Kasumi-1 (cell line): ENCODE results near the gene RNF8.
A peak's percentile ranks its signal among the peaks of the same experiment; 100 is the strongest.
"Not testable (repeated sequence)": the region's sequence is repeated elsewhere in the genome, so short reads cannot be mapped to it uniquely, and the experiment has no call there.

Experiments used
- DNase-seq, 2 experiments: peaks; one replicate each; lab custom pipeline; 2025; lab: John Stamatoyannopoulos, UW

Gene RNF8

GRCh38 chr6:37399795-37400490 lies 46.2 kb downstream of the RNF8 start:
- DNase-seq = no peak

GRCh38 chr6:37401658-37402057 lies 47.9 kb downstream of the RNF8 start:
- not testable (repeated sequence) for DNase-seq

GRCh38 chr6:37406726-37407341 lies 53.1 kb downstream of the RNF8 start:
- no peak for DNase-seq

- no peak for DNase-seq
Measured at GRCh38 chr6:37407948-37408347, 54.2 kb downstream of the RNF8 start.

GRCh38 chr6:37409501-37409900 lies 55.7 kb downstream of the RNF8 start:
- DNase-seq = no peak

GRCh38 chr6:37417393-37417792 lies 63.6 kb downstream of the RNF8 start:
- DNase-seq = no peak

GRCh38 chr6:37418722-37419121 lies 64.9 kb downstream of the RNF8 start:
- no peak for DNase-seq

DNA sequence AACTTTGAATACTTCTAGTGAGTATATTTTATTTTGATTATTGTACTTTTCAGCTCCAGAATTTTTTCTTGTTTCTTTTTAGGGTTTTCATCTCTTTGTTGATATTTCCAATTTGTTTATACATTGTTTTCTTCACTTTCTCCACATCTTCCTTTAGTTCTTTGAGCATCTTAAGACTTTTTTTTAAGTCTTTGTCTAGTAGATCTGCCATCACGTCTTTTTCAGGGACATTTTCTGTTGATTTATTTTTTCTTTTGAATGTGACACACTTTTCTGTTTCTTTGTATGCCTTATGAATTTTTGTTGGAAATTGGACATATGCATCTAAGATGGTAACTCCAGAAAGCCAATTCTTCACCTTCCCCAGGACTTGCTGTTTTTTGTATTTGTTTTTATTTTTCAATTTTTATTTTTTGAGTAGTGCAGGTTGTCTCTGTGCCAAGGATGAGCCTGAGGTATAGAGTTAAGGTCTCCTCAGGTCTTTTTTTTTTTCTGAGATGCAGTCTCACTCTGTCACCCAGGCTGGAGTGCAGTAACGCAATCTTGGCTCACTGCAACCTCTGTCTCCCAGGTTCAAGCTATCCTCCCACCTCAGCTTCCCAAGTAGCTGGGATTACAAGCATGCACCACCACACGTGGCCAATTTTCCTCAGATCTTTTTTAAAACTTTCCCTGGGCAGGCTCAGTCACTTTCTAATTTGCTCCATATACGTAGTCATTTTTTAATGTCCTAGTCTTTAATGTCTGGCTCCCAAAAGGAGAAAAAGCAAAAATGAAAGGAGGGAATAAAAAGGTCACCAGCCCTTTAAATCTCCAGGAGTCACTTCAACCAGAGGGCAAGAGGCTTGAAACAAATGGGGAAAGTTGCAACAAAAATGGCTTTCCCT lies 72.5 kb downstream of the RNF8 start:
- no peak for DNase-seq

- DNase-seq = no peak
Measured at GRCh38 chr6:37426945-37427510, 73.2 kb downstream of the RNF8 start.

DNA sequence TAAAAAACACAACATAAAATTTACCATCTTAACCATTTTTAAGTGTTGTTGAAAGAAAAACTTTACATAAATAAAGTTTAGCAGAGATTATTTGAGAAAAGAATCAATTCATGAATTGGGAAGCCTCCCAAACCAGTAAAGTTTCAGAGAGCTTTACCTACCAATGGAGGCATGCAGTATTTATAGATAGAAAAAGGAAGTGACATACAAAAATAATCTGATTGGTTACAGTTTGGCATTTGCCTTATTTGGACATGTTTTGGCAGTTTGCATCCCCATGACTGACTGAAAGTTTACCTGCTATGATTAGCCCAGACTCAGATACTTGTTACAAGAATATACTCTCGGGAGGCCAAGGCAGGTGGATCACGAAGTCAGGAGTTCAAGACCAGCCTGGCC lies 75.6 kb downstream of the RNF8 start:
- no peak for DNase-seq

GRCh38 chr6:37432590-37432915 lies 78.8 kb downstream of the RNF8 start:
- DNase-seq = no peak

GRCh38 chr6:37432916-37433656 lies 79.3 kb downstream of the RNF8 start, which contains the start of gene CMTR1:
CMTR1 (plus strand) TSS chr6:37433221; CDS start chr6:37435630, 2,409 bp downstream.
- peak; percentile 77 for DNase-seq

- peak; percentile 8 to 57 for DNase-seq
Measured at GRCh38 chr6:37433657-37434271, 80.0 kb downstream of the RNF8 start.

GRCh38 chr6:37435373-37435772 lies 81.6 kb downstream of the RNF8 start:
- no peak for DNase-seq

DNA sequence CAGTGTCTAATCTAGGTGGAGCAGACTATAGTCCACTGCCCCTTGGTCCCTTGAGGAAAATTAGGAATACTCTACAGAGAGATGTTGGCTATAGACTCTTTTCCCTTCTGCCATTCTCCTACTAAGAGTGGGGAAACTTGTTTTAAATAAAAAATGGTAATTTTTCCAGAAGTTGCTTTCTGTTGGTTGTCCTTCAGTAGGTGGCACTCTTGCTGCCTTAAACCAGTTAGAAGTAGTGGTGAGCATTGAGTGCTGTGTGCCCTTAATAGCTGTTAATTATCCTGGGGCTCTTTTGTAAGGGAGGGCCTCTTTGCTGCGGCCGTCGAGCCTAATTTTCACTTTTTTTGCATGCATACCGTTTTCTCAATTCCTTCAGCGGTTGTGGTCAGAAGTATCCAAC lies 82.0 kb downstream of the RNF8 start:
- peak; percentile 4 to 12 for DNase-seq

GRCh38 chr6:37438930-37439329 lies 85.1 kb downstream of the RNF8 start:
- no peak for DNase-seq

DNA sequence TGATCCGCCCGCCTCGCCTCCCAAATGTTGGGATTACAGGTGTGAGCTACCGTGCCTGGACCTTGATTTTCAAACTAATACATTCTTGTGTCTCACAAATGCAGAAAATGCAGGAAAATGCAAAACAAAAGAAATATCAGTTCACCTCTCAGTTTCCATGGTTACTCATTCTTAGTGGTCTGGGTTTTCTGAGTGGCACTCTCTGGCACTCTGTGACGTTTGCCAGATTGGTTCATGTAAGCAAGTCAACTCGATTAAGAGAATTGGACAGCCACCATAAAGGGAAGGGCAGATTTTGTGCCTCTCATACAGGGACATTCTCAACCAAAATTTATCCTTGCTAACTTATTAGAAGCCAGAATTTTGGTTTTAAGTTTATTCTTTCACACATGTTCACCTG lies 87.9 kb downstream of the RNF8 start:
- DNase-seq = no peak

DNA sequence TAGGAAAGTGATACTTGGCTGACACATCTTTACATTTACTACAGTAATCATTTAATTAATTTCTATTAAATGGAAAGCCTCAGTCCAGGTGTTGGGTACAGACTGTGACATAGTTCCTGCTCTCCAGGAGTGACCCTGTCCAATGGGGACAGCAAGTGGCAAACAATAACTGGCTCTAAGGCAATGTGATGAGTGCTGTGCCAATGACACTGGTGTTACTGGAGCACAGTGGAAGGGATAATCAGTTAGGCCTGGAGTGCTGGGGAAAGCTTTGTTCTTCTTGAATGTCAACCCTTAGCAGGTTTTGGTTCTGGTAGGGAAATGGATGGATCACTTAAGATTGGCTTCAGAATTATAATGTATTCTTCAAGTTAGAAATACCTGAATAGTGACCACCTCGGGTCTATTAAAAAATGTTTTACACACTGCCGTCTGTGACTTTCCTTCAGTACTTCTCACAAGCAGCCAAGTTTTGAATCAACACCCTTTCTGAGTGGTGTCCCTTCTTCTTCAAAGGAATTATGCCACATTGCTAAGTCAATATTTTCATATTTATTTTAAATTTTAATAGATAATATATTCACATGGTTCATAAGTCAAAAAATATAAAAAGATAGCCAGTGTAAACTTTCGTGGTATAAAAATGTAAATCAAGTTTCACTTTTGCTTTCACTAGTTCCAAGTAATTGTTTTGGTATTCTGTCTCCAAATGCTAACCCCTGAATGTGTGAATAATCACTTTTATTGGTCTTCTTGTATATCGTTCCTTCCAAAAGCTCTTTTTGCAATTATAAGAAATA lies 88.8 kb downstream of the RNF8 start:
- DNase-seq = no peak

DNA sequence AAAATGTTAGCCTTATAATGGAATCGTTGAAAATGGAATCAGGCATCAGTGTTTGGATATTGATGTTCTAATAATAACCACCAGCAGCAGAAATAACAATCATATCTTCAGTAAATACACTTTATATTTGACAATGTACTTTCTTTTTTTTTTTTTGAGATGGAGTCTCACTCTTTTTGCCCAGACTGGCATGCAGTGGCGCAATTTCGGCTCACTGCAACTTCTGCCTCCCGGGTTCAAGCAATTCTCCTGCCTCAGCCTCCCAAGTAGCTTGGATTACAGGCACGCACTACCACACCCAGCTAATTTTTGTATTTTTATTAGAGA lies 89.4 kb downstream of the RNF8 start:
- not testable (repeated sequence) for DNase-seq
